B cell (primary cell): ENCODE results near the gene PAWR. TPM values are rescaled to one million over a fixed set of nuclear protein-coding genes. Genes with fewer than 3 reads are reported as not detected.

Experiments used
- ATAC-seq: fragments of 200-7000 bp; cut with Tn5 transposase; one replicate; pipeline ENCODE4 v1.10.0; 2021; ENCODE audit warnings: low read depth, mild to moderate bottlenecking, moderate number of reproducible peaks, moderate library complexity
- CTCF ChIA-PET: fragments of 350-600 bp; sonication (Branson Sonifier 250); formaldehyde crosslinking; loops from one replicate; lab custom pipeline; 2021; ENCODE audit warnings: antibody characterized with exemption, inconsistent platforms; lab: Charles Lee
- POLR2A ChIA-PET: fragments of 350-600 bp; sonication (Branson Sonifier 250); formaldehyde crosslinking; loops from one replicate; lab custom pipeline; 2021; ENCODE audit warnings: antibody characterized with exemption; lab: Charles Lee
- DNase-seq: peaks from one replicate; pipeline ENCODE4 v3.0.0; 2013
- H2AFZ ChIP-seq: 2 replicates; pipeline ENCODE4 v1.6.1; 2012; ENCODE audit warnings: mild to moderate bottlenecking, low read depth, low read length; ENCODE audit not compliant: insufficient read depth, poor library complexity, severe bottlenecking
- H3K27ac ChIP-seq, 2 donors: 1 replicate in 1 of 2; 2 replicates in 1 of 2; pipeline ENCODE4 v1.5.1; 2012 to 2013; ENCODE audit warnings: low read length in 2 of 2, mild to moderate bottlenecking in 2 of 2, moderate library complexity in 1 of 2
- H3K27me3 ChIP-seq, 4 experiments: fragments of 200-600 bp in 1 of 4; sonication (generic) in 1 of 4; replicated peaks in 1 of 4; 1 replicate in 2 of 4; 2 replicates in 2 of 4; pipeline versions ENCODE4 v1.6.1 to v1.7.0; 2013 to 2016; ENCODE audit warnings: low read length in 3 of 4, mild to moderate bottlenecking in 2 of 4, mixed read lengths in 1 of 4, moderate library complexity in 1 of 4; ENCODE audit not compliant: insufficient read depth in 4 of 4, control insufficient read depth in 3 of 4; ENCODE audit errors: control extremely low read depth in 1 of 4
- H3K36me3 ChIP-seq, 2 experiments: replicated peaks in 1 of 2; 1 replicate in 1 of 2; 2 replicates in 1 of 2; pipeline versions ENCODE4 v1.6.1 to v1.7.1; 2013; ENCODE audit warnings: low read length in 1 of 2; ENCODE audit not compliant: insufficient read depth in 2 of 2, control insufficient read depth in 1 of 2; ENCODE audit errors: control extremely low read depth in 1 of 2, extremely low read depth in 1 of 2
- H3K4me1 ChIP-seq, 2 donors: fragments of 200-600 bp in 1 of 2; sonication (generic) in 1 of 2; 1 replicate in 1 of 2; 2 replicates in 1 of 2; pipeline versions ENCODE4 v1.5.1 to v1.6.1; 2013 to 2017; ENCODE audit warnings: low read length in 2 of 2; ENCODE audit not compliant: control insufficient read depth in 2 of 2, insufficient read depth in 2 of 2
- H3K4me2 ChIP-seq: replicated peaks from 2 replicates; pipeline ENCODE3; 2012; ENCODE audit warnings: mild to moderate bottlenecking, low read depth, low read length; ENCODE audit not compliant: poor library complexity, severe bottlenecking
- H3K4me3 ChIP-seq, 5 experiments: fragments of 200-600 bp in 1 of 5; sonication (generic) in 1 of 5; 1 replicate in 3 of 5; 2 replicates in 2 of 5; pipeline versions ENCODE4 v1.5.1 to v1.7.0; 2011 to 2016; ENCODE audit warnings: low read length in 4 of 5, mild to moderate bottlenecking in 4 of 5, low read depth in 2 of 5, control low read depth in 1 of 5, moderate library complexity in 1 of 5; ENCODE audit not compliant: insufficient read depth in 1 of 5; ENCODE audit errors: control extremely low read depth in 1 of 5, extremely low read depth in 1 of 5
- H3K79me2 ChIP-seq: fragments of 200-600 bp; sonication (generic); one replicate; pipeline ENCODE4 v1.6.0; 2016; ENCODE audit warnings: low read length; ENCODE audit not compliant: control insufficient read depth, insufficient read depth
- H3K9ac ChIP-seq: fragments of 200-600 bp; sonication (generic); 2 replicates; pipeline ENCODE4 v1.6.1; 2017; ENCODE audit warnings: mild to moderate bottlenecking, low read length, moderate library complexity
- H3K9me3 ChIP-seq, 3 donors: one replicate each; pipeline versions ENCODE4 v1.6.1 to v1.7.1; 2013; ENCODE audit warnings: low read length in 2 of 3; ENCODE audit not compliant: control insufficient read depth in 2 of 3, insufficient read depth in 1 of 3; ENCODE audit errors: control extremely low read depth in 1 of 3
- H4K20me1 ChIP-seq: 2 replicates; pipeline ENCODE4 v1.6.0; 2012; ENCODE audit warnings: mild to moderate bottlenecking, low read length; ENCODE audit not compliant: insufficient read depth, control insufficient read depth, poor library complexity, severe bottlenecking
- H3K27ac Mint-ChIP-seq: one replicate; pipeline ENCODE4 v1.8.0; 2021; ENCODE audit warnings: mixed read lengths
- H3K27me3 Mint-ChIP-seq: one replicate; pipeline ENCODE4 v1.8.0; 2021; ENCODE audit warnings: mixed read lengths
- H3K4me1 Mint-ChIP-seq: one replicate; pipeline ENCODE4 v1.8.0; 2021; ENCODE audit warnings: mixed read lengths
- H3K4me3 Mint-ChIP-seq: one replicate; pipeline ENCODE4 v1.8.0; 2021; ENCODE audit warnings: mixed read lengths
- H3K9me3 Mint-ChIP-seq: one replicate; pipeline ENCODE4 v1.8.0; 2022; ENCODE audit warnings: mixed read lengths; ENCODE audit not compliant: insufficient read depth
- EZH2 ChIP-seq: IDR thresholded peaks from 2 replicates; pipeline ENCODE4 v1.6.1; 2012; ENCODE audit warnings: borderline replicate concordance, low read depth, mild to moderate bottlenecking, moderate library complexity, low read length; ENCODE audit not compliant: insufficient read depth, poor library complexity, severe bottlenecking
- WGBS: methylation state at CpG from one replicate; pipeline ENCODE4 v1.1.5; 2013; ENCODE audit warnings: missing lambda C conversion rate; ENCODE audit not compliant: insufficient coverage; 5-methylcytosine and 5-hydroxymethylcytosine counted together
- intact Hi-C: fragments of 100-400 bp; cut with micrococcal nuclease; formaldehyde crosslinking; loops from one replicate; pipeline ENCODE4 v1.10.0; 2022
- polyA plus RNA-seq: library from polyadenylated mRNA; depleted of rRNA; stranded (reverse); fragments of >200 nt; gene quantifications from 2 replicates; pipeline ENCODE4 v1.2.3, GENCODE V29; 2012
- total RNA-seq, 2 donors: library from RNA; stranded (reverse); fragments of 120-200 nt in 1 of 2; gene quantifications; 1 replicate in 1 of 2; 2 replicates in 1 of 2; pipeline versions ENCODE4 v1.2.3 to v1.2.4, GENCODE V29; 2013 to 2022
- TF ChIP-seq, protein P1 (sequence below): fragments of 200-600 bp; IDR thresholded peaks from one replicate; pipeline ENCODE4 v1.8.0; 2022; ENCODE audit warnings: antibody characterized with exemption, mild to moderate bottlenecking

Gene PAWR
- total and polyA plus RNA-seq, 2 donors (not counting 1 experiment from before 2014, with no cell fraction given), result 17.9 to 90.1 TPM

DNA sequence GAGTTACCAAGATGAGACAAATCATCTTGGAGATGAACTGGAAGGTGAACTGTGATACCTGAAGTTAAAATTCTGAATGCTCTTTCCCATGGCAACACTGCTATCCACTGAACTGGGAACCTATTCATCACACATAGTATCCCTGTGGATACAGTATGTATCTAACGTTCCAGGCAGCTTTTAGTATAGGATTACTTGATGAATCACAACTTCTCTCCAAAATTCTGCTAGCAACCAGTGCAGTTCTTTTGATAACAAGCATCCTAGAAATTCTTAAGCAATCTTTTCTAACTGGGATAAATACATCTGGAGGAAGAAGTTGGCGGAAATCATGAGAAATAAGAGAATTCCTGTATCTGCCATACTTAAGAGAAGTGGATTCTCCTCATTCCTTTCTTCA lies 66.4 kb downstream of the PAWR start:
- POLR2A ChIA-PET, result no interaction called here
- ATAC-seq, result no peak
- Mint-ChIP-seq H3K4me3 (no peak overlapping the region), H3K9me3 (no peaks in the 10 kb centered on the region), H3K4me1 (peaks cover 7% of the 10 kb centered on the region), H3K27ac (no peak overlapping the region), H3K27me3 (no peaks in the 10 kb centered on the region)
- intact Hi-C loops, result no loop called here
- TF ChIP-seq, protein P1, sequence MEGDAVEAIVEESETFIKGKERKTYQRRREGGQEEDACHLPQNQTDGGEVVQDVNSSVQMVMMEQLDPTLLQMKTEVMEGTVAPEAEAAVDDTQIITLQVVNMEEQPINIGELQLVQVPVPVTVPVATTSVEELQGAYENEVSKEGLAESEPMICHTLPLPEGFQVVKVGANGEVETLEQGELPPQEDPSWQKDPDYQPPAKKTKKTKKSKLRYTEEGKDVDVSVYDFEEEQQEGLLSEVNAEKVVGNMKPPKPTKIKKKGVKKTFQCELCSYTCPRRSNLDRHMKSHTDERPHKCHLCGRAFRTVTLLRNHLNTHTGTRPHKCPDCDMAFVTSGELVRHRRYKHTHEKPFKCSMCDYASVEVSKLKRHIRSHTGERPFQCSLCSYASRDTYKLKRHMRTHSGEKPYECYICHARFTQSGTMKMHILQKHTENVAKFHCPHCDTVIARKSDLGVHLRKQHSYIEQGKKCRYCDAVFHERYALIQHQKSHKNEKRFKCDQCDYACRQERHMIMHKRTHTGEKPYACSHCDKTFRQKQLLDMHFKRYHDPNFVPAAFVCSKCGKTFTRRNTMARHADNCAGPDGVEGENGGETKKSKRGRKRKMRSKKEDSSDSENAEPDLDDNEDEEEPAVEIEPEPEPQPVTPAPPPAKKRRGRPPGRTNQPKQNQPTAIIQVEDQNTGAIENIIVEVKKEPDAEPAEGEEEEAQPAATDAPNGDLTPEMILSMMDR, result no peak
- no peak for TF ChIP-seq EZH2
- no peak overlapping the region for H3K9ac ChIP-seq
- H3K27ac ChIP-seq, result no peak overlapping the region
- H4K20me1 ChIP-seq, result peaks cover 28% of the 10 kb centered on the region
- H3K36me3 ChIP-seq, result peaks cover 2 to 10% of the 10 kb centered on the region in 2 experiments
- no peak overlapping the region for H3K4me3 ChIP-seq
- CTCF ChIA-PET, result no interaction called here
- no peak for DNase-seq
- peaks cover 18% of the 10 kb centered on the region for H3K79me2 ChIP-seq
- peaks cover 0 to 5% (median 0%) of the 10 kb centered on the region in 3 donors for H3K9me3 ChIP-seq
- no peak overlapping the region for H3K4me2 ChIP-seq
- H3K4me1 ChIP-seq, result no peaks in the 10 kb centered on the region
- H3K27me3 ChIP-seq, result no peaks in the 10 kb centered on the region
- no peak overlapping the region for H2AFZ ChIP-seq
- no CpG with 5 or more reads among the region's 2 CpGs for WGBS

DNA sequence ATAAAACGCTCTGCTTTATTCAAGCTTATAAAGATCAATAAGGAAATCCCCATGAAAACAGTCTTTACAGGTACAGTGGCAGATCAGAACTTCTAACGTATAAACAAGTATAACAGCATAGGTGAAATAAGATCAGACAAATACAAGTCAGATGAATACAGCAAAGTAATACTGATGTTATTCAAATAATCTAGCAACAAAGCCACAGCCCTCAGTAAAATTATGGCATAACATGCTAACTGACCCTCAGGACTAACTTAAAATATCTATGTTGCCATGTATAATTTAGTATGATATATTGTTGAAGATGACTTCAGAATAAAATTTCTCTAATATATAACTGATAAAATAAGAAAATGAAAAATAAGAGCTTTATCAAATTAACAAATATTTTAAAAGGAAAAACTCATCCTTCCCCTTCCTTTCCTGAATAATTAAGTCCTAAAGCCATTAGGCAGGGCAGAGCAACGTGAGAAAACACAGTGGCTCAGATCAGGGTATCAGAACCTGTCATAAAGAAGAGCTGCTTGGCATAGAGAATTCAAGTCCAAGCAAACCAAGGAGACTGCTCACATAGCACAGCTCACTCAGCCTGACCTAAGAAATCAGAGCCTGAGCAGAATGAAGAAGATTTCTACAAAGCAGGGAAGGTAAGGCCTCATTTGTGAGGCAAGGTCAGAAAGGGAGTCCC lies 70.7 kb downstream of the PAWR start:
- no peaks in the 10 kb centered on the region for H3K4me1 ChIP-seq
- no peak overlapping the region for H3K4me2 ChIP-seq
- H3K9me3 Mint-ChIP-seq, result no peaks in the 10 kb centered on the region
- H3K27ac ChIP-seq, result no peak overlapping the region
- H3K9ac ChIP-seq, result no peak overlapping the region
- no peaks in the 10 kb centered on the region for H3K27me3 Mint-ChIP-seq
- H3K4me1 Mint-ChIP-seq, result peaks cover 20% of the 10 kb centered on the region
- intact Hi-C loops, result no loop called here
- no peak overlapping the region for H3K4me3 Mint-ChIP-seq
- no peak for DNase-seq
- CTCF ChIA-PET, result no interaction called here
- 83% methylated on average over 1 of the region's 3 CpGs for WGBS
- H3K79me2 ChIP-seq, result peaks cover 20% of the 10 kb centered on the region
- H3K27me3 ChIP-seq, result no peaks in the 10 kb centered on the region
- no peak overlapping the region for H3K4me3 ChIP-seq
- H3K36me3 ChIP-seq, result peaks cover 2 to 14% of the 10 kb centered on the region in 2 experiments
- H2AFZ ChIP-seq, result no peak overlapping the region
- H3K27ac Mint-ChIP-seq, result no peak overlapping the region
- no peak for ATAC-seq
- TF ChIP-seq, protein P1, result no peak
- no peak for TF ChIP-seq EZH2
- H3K9me3 ChIP-seq, result no peaks in the 10 kb centered on the region
- peaks cover 33% of the 10 kb centered on the region for H4K20me1 ChIP-seq
- POLR2A ChIA-PET, result no interaction called here
